ENCODE measurements around the gene CTNND2.
"Not testable (repeated sequence)": the region's sequence is repeated elsewhere in the genome, so short reads cannot be mapped to it uniquely, and the experiment has no call there.

CTNND2 gene

GRCh38 chr5:11130131-11130530 lies 774.1 kb downstream of the CTNND2 start:
- DNase-seq, result peak in 3 of 58 donors; percentile 7 to 38 (median 23)

- no peak for DNase-seq
Observed at GRCh38 chr5:11128021-11128420, 776.2 kb downstream of the CTNND2 start.

GRCh38 chr5:11126844-11127243 lies 777.4 kb downstream of the CTNND2 start:
- DNase-seq, result no peak

- DNase-seq, result no peak
Observed at GRCh38 chr5:11121885-11122284, 782.4 kb downstream of the CTNND2 start.

- no peak for DNase-seq
Observed at GRCh38 chr5:11110128-11110527, 794.1 kb downstream of the CTNND2 start.

GRCh38 chr5:11105696-11106095 lies 798.5 kb downstream of the CTNND2 start:
- DNase-seq, result no peak

- peak in 1 of 58 donors; percentile 17 for DNase-seq
Observed at GRCh38 chr5:11104651-11105112, 799.6 kb downstream of the CTNND2 start.

GRCh38 chr5:11104210-11104609 lies 800.0 kb downstream of the CTNND2 start:
- peak in 2 of 58 donors; percentile 39 to 45 for DNase-seq

- no peak for DNase-seq
Observed at GRCh38 chr5:11084111-11084510, 820.1 kb downstream of the CTNND2 start.

GRCh38 chr5:11082404-11082945 lies 821.8 kb downstream of the CTNND2 start:
- no peak for DNase-seq

- DNase-seq, result no peak
Observed at GRCh38 chr5:11076945-11077613, 827.2 kb downstream of the CTNND2 start.

- DNase-seq, result peak in 53 of 58 donors; percentile 8 to 79 (median 44)
Observed at GRCh38 chr5:11075035-11075805, 829.0 kb downstream of the CTNND2 start.

GRCh38 chr5:11072568-11072967 lies 831.7 kb downstream of the CTNND2 start:
- peak in 23 of 58 donors; percentile 7 to 63 (median 23) for DNase-seq

- DNase-seq, result no peak
Observed at GRCh38 chr5:11072076-11072475, 832.2 kb downstream of the CTNND2 start.

GRCh38 chr5:11069041-11069440 lies 835.2 kb downstream of the CTNND2 start:
- no peak for DNase-seq

- not testable (repeated sequence) for DNase-seq
Observed at GRCh38 chr5:11065723-11066122, 838.5 kb downstream of the CTNND2 start.

GRCh38 chr5:11064763-11065450 lies 839.3 kb downstream of the CTNND2 start:
- DNase-seq, result no peak

GRCh38 chr5:11062397-11062796 lies 841.8 kb downstream of the CTNND2 start:
- no peak for DNase-seq

- no peak for DNase-seq
Observed at GRCh38 chr5:11056560-11056959, 847.7 kb downstream of the CTNND2 start.

GRCh38 chr5:11054014-11054413 lies 850.2 kb downstream of the CTNND2 start:
- DNase-seq, result peak in 2 of 58 donors; percentile 13 to 22

GRCh38 chr5:11052871-11053270 lies 851.4 kb downstream of the CTNND2 start:
- no peak for DNase-seq
